ENCODE measurements around the gene LAPTM5. TPM values are rescaled to one million over a fixed set of nuclear protein-coding genes. Genes with fewer than 3 reads are reported as not detected.

Gene LAPTM5
- total RNA-seq, 1 donor from 2014 or later: 3.1 TPM

DNA sequence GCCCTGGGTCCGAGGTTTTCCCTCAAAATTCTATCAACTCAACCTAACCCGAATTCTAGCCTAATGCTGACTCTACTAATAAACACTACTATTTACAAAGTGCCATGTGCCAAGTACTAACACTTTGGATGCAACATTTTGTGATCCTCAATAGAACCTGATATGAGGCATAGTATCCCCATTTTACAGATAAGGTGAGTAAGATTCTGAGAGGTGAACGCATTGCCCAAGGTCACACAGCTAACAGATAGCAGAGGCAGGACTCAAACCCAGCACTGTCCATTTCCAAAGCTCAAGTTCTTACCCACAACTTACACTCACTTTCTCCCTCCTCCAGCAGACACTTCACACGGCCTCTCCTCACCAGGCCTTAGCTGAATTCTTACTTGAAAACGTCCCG, 46.0 kb upstream of the LAPTM5 start:
- DNase-seq (ENCODE audit: low read depth): no peak
- TF ChIP-seq, protein P1, sequence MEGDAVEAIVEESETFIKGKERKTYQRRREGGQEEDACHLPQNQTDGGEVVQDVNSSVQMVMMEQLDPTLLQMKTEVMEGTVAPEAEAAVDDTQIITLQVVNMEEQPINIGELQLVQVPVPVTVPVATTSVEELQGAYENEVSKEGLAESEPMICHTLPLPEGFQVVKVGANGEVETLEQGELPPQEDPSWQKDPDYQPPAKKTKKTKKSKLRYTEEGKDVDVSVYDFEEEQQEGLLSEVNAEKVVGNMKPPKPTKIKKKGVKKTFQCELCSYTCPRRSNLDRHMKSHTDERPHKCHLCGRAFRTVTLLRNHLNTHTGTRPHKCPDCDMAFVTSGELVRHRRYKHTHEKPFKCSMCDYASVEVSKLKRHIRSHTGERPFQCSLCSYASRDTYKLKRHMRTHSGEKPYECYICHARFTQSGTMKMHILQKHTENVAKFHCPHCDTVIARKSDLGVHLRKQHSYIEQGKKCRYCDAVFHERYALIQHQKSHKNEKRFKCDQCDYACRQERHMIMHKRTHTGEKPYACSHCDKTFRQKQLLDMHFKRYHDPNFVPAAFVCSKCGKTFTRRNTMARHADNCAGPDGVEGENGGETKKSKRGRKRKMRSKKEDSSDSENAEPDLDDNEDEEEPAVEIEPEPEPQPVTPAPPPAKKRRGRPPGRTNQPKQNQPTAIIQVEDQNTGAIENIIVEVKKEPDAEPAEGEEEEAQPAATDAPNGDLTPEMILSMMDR (IDR thresholded peaks at IDR 0.05; ENCODE audit: insufficient read depth, low read length, poor library complexity, severe bottlenecking): no peak
- Histone ChIP-seq H3K27me3 (ENCODE audit: control insufficient read depth, insufficient read depth, low read length) (no peaks in the 10 kb centered on the region), H3K36me3 (ENCODE audit: control insufficient read depth, insufficient read depth, low read length) (no peaks in the 10 kb centered on the region), H3K4me3 (ENCODE audit: low read depth, low read length) (no peak overlapping the region)

DNA sequence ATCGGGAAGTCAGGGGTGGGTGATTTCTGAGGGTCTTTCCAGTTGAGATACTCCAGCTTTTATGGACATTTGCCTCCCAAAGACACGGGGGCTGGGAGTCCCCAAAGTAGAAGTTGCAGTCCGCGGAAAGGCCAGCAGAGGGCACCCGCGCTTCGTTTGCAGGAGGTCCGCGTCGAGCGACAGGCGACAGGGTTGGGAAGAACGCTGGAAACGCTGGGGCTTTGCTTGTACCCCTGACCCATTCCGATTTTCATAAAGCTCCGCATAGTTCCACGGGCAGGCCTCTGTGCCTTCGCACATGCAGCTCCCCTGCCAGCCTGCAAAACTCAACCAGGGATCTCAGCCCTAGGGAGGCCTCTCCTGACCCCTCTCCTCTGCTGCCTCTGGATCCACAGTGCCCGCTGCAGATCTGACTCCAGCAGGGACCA, 44.2 kb upstream of the LAPTM5 start:
- DNase-seq (ENCODE audit: low read depth): no peak
- TF ChIP-seq, protein P1 (IDR thresholded peaks at IDR 0.05; ENCODE audit: insufficient read depth, low read length, poor library complexity, severe bottlenecking): peak; percentile 98
- H3K27me3 ChIP-seq (ENCODE audit: control insufficient read depth, insufficient read depth, low read length): no peaks in the 10 kb centered on the region
- H3K4me3 ChIP-seq (ENCODE audit: low read depth, low read length): no peak overlapping the region
- no peaks in the 10 kb centered on the region for H3K36me3 ChIP-seq (ENCODE audit: control insufficient read depth, insufficient read depth, low read length)

GRCh38 chr1:30799233-30799511, 41.6 kb upstream of the LAPTM5 start:
- Histone ChIP-seq H3K4me3 (ENCODE audit: low read depth, low read length) (no peak overlapping the region), H3K27me3 (ENCODE audit: control insufficient read depth, insufficient read depth, low read length) (no peaks in the 10 kb centered on the region), H3K36me3 (ENCODE audit: control insufficient read depth, insufficient read depth, low read length) (no peaks in the 10 kb centered on the region)
- DNase-seq (ENCODE audit: low read depth): no peak
- TF ChIP-seq, protein P1 (IDR thresholded peaks at IDR 0.05; ENCODE audit: insufficient read depth, low read length, poor library complexity, severe bottlenecking): no peak

DNA sequence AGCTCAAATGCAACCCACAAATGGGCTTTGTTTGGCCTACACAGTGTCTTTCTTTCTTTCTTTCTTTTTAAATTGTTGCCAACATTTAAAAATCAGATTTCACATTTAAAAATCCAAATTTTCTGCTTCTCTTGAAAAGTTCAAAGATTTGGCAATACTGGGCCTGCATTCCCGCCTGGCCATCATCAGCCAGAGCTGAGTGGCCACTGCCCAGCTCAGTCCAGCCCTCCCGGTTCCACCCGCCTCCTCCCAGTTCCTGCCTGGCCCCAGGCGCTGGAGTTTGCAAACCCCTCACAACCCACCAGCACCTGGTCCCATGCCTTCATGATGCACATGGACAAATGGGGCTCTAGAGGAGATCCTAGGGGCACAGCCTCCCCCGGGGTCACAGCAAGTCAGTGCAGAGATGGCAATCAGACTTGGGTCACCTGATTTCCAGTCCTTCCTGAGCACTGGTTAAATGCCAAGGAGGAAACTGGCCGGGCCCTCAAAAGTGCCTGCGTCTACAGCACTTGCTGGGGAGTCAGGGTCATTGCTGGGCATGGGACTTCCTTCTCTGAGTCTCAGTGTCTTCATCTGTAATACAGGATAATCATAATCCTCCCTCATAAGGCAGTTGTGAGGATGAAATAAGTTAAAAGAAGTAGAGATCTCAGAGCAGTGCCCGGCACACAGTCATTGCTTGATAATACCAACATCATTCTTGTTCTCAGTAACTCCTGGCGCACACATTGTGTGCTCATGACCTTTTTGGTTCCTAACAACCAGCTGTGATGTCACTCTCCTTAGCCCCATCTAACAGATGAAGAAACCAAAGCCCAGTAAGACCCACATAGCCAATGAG, 41.0 kb upstream of the LAPTM5 start:
- TF ChIP-seq, protein P1 (IDR thresholded peaks at IDR 0.05; ENCODE audit: insufficient read depth, low read length, poor library complexity, severe bottlenecking): no peak
- Histone ChIP-seq H3K4me3 (ENCODE audit: low read depth, low read length) (no peak overlapping the region), H3K36me3 (ENCODE audit: control insufficient read depth, insufficient read depth, low read length) (no peaks in the 10 kb centered on the region)

DNA sequence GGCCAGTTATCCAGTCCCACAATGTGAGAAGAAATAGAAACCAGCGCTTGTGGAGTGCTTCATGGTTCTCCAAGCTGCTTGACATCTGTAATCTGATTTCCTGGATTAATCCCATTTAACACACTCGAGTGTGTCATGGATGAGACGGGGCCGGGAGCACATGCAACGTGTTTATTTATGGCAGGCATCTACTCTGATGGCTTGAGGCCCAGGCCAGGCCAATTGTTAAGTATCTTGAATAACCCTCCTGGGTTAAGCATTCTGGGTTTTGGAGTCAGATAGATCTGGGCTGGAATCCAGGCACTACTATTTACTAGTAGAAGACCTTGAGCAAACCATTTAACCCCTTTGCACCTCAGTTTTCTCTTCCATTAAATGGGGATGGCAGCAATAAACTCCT, 37.5 kb upstream of the LAPTM5 start:
- Histone ChIP-seq H3K36me3 (ENCODE audit: control insufficient read depth, insufficient read depth, low read length) (no peaks in the 10 kb centered on the region), H3K27me3 (ENCODE audit: control insufficient read depth, insufficient read depth, low read length) (peaks cover 3% of the 10 kb centered on the region), H3K4me3 (ENCODE audit: low read depth, low read length) (no peak overlapping the region)
- no peak for DNase-seq (ENCODE audit: low read depth)
- TF ChIP-seq, protein P1 (IDR thresholded peaks at IDR 0.05; ENCODE audit: insufficient read depth, low read length, poor library complexity, severe bottlenecking): no peak

More for the DNA sequence above, 41.0 kb upstream of the LAPTM5 start:
- H3K27me3 ChIP-seq (ENCODE audit: control insufficient read depth, insufficient read depth, low read length): no peaks in the 10 kb centered on the region
- DNase-seq (ENCODE audit: low read depth): no peak

- no peaks in the 10 kb centered on the region for H3K36me3 ChIP-seq (ENCODE audit: control insufficient read depth, insufficient read depth, low read length)
- DNase-seq (ENCODE audit: low read depth): no peak
- H3K4me3 ChIP-seq (ENCODE audit: low read depth, low read length): no peak overlapping the region
- peaks cover 3% of the 10 kb centered on the region for H3K27me3 ChIP-seq (ENCODE audit: control insufficient read depth, insufficient read depth, low read length)
- TF ChIP-seq, protein P1 (IDR thresholded peaks at IDR 0.05; ENCODE audit: insufficient read depth, low read length, poor library complexity, severe bottlenecking): no peak
Measured at GRCh38 chr1:30794260-30794659, 36.7 kb upstream of the LAPTM5 start.

Data from kidney epithelial cell (primary cell).